GM06990 (cell line): ENCODE data around the gene MBNL2.

Source experiments
- DNase-seq: peaks from one replicate; pipeline ENCODE4 v3.0.0-alpha.2; 2011; ENCODE audit not compliant: insufficient read length; ENCODE audit errors: extremely low read depth
- H3K27me3 ChIP-seq: replicated peaks from 2 replicates; pipeline ENCODE4 v1.6.0; 2011; ENCODE audit warnings: low read length; ENCODE audit not compliant: control insufficient read depth, insufficient read depth
- H3K36me3 ChIP-seq: 2 replicates; pipeline ENCODE4 v1.5.1; 2011; ENCODE audit warnings: low read length; ENCODE audit not compliant: control insufficient read depth, insufficient read depth
- H3K4me3 ChIP-seq: replicated peaks from 2 replicates; pipeline ENCODE4 v1.5.1; 2011; ENCODE audit warnings: low read depth, mild to moderate bottlenecking, control low read depth, low read length
- TF ChIP-seq, protein P1 (sequence below): IDR thresholded peaks from 2 replicates; pipeline ENCODE4 v1.5.1; 2011; ENCODE audit warnings: low read length, control low read depth, mild to moderate bottlenecking, inconsistent platforms; ENCODE audit not compliant: insufficient read depth, poor library complexity, severe bottlenecking

MBNL2 gene

DNA sequence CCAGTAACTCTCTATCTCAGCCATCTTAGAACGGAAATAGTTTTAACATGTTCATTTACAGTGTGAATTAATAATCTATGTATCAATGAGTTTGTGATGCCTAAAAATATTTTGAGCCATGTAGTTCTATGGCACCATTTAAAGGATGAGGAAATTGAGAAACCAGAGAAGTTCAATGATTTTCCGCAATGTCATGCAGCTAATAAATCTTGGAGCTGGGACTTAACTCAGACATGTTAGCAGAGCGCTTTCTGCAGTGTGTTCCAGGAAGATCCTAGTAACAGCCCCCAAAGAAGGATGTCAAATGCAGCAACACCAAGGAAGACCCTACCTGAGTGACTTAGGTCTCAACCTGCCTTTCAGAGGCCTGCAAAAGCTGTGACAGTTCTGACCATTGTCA lies 112.6 kb downstream of the MBNL2 start:
- TF ChIP-seq, protein P1, sequence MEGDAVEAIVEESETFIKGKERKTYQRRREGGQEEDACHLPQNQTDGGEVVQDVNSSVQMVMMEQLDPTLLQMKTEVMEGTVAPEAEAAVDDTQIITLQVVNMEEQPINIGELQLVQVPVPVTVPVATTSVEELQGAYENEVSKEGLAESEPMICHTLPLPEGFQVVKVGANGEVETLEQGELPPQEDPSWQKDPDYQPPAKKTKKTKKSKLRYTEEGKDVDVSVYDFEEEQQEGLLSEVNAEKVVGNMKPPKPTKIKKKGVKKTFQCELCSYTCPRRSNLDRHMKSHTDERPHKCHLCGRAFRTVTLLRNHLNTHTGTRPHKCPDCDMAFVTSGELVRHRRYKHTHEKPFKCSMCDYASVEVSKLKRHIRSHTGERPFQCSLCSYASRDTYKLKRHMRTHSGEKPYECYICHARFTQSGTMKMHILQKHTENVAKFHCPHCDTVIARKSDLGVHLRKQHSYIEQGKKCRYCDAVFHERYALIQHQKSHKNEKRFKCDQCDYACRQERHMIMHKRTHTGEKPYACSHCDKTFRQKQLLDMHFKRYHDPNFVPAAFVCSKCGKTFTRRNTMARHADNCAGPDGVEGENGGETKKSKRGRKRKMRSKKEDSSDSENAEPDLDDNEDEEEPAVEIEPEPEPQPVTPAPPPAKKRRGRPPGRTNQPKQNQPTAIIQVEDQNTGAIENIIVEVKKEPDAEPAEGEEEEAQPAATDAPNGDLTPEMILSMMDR = no peak
- no peak for DNase-seq
- Histone ChIP-seq H3K36me3 (no peaks in the 10 kb centered on the region; the same call in 1 of the 2 replicates), H3K4me3 (no peak overlapping the region), H3K27me3 (no peaks in the 10 kb centered on the region)

DNA sequence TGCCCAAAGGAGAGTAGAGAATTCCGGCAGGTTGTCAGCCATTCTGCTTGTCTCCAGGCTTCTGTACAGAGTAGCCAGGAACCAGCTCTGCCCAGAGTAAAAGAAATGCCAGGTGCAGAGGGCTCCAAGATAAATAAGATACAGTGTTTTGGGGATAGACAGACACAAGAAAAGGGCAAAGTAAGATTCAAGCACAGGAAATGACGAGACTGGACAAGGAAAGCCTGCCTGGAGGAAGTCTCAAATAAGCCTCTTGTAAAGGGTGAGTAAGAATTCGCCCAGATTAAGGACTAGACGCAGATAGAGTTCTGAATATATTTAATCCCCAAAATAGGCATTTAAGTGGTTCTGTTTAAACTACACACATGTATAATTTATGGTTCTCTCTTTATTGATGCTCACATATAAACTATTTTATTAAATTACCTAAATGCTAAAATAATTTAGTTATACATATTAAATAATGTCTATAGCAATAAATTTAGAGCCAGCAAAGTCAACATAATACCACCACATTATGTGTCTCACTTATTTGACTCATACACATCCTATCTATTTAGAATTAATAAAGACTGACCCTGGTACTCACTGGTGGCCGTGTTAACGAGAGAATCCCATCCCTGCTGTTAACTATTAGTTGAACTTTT lies 113.5 kb downstream of the MBNL2 start:
- Histone ChIP-seq H3K36me3 (no peaks in the 10 kb centered on the region; the same call in 1 of the 2 replicates), H3K27me3 (no peaks in the 10 kb centered on the region), H3K4me3 (no peak overlapping the region)
- TF ChIP-seq, protein P1 = no peak
- no peak for DNase-seq

DNA sequence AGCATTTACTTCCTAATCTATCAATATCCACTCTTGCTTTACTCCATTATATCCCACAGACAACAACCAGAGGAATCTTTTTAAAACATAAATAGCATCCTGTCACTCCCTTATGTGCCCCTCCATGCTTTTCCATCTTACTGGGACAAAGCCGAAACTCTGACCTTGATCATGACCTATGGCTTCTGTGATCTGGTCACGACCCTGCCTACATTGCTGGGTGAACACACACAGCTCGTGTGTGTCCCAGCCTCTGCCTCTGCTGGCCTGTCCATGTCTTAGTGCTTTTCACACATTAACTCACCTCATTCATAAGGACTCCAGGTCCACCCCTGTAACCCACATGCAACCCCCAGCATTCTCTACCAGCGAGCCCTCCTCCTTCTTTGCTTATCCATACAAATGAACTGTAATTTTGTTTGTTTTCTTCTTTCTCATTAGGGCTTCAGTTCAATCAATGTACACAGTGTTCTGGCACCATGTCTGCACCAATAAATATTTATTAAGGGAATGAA lies 115.9 kb downstream of the MBNL2 start:
- Histone ChIP-seq H3K27me3 (no peaks in the 10 kb centered on the region), H3K36me3 (no peaks in the 10 kb centered on the region; the same call in 1 of the 2 replicates), H3K4me3 (no peak overlapping the region)
- no peak for DNase-seq
- TF ChIP-seq, protein P1 = no peak

GRCh38 chr13:97338571-97338970 lies 116.4 kb downstream of the MBNL2 start:
- Histone ChIP-seq H3K36me3 (no peaks in the 10 kb centered on the region; the same call in 1 of the 2 replicates), H3K27me3 (no peaks in the 10 kb centered on the region), H3K4me3 (no peak overlapping the region)
- TF ChIP-seq, protein P1 = no peak
- no peak for DNase-seq

GRCh38 chr13:97339019-97339987 lies 117.2 kb downstream of the MBNL2 start:
- Histone ChIP-seq H3K36me3 (no peaks in the 10 kb centered on the region; the same call in 1 of the 2 replicates), H3K4me3 (no peak overlapping the region), H3K27me3 (no peaks in the 10 kb centered on the region)
- DNase-seq = no peak
- TF ChIP-seq, protein P1 = no peak
